HUES6 (cell line): Measurements from ENCODE around the gene CCDC127.
"Not testable (repeated sequence)": the region's sequence is repeated elsewhere in the genome, so short reads cannot be mapped to it uniquely, and the experiment has no call there.

Source experiments
- H3K27ac ChIP-seq: 2 replicates; pipeline ENCODE4 v1.7.0; 2013; ENCODE audit warnings: low read depth, mild to moderate bottlenecking, low read length, inconsistent platforms
- H3K27me3 ChIP-seq: 2 replicates; pipeline ENCODE4 v1.6.1; 2013; ENCODE audit warnings: low read length; ENCODE audit not compliant: control insufficient read depth, insufficient read depth
- H3K36me3 ChIP-seq: 2 replicates; pipeline ENCODE4 v1.6.1; 2013; ENCODE audit warnings: low read length; ENCODE audit not compliant: control insufficient read depth, insufficient read depth
- H3K4me1 ChIP-seq: 2 replicates; pipeline ENCODE4 v1.6.1; 2013; ENCODE audit warnings: low read length; ENCODE audit not compliant: control insufficient read depth, insufficient read depth
- H3K4me3 ChIP-seq: 2 replicates; pipeline ENCODE4 v1.5.1; 2013; ENCODE audit warnings: low read depth, low read length
- H3K9ac ChIP-seq: one replicate; pipeline ENCODE4 v1.6.1; 2013; ENCODE audit warnings: mild to moderate bottlenecking, low read length
- H3K9me3 ChIP-seq: 2 replicates; pipeline ENCODE4 v1.6.1; 2013; ENCODE audit warnings: low read depth, low read length; ENCODE audit not compliant: control insufficient read depth, insufficient read depth

CCDC127 gene

DNA sequence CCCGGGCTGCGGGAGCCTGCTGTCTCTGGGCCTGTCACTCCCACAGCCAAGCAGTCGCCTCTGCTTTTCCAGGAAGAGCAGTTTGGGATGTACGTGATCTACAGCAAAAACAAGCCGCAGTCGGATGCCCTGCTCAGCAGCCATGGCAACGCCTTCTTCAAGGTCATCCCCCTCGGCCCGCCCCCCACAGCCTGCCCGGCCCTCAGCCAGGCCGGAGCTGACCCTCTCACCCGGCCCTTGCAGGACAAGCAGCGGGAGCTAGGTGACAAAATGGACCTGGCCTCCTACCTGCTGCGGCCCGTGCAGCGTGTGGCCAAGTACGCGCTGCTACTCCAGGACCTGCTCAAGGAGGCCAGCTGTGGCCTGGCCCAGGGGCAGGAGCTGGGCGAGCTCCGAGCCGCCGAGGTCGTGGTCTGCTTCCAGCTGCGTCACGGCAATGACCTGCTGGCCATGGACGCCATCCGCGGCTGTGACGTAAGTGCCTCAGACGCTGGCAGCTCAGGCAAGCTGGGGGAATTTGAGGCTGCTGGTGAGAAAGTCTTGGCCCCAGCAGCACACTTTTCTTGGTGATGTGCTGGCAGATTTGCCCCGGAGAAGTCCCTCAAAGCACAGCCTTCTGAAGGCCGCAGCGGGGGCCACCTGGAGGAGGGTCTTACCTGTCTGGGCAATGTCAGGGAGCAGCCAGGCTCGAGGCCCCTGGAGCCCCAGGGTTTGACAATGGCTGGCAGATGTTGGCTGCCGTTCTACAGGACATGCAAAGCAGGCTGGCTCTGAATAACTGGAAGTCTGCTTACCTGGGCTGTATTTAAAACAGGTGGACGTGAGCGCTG is 46.8 kb downstream of the CCDC127 start:
- H3K9ac ChIP-seq: no peak overlapping the region
- H3K4me3 ChIP-seq: no peak overlapping the region
- peaks cover 10% of the 10 kb centered on the region for H3K36me3 ChIP-seq
- no peaks in the 10 kb centered on the region for H3K9me3 ChIP-seq
- no peak overlapping the region for H3K27ac ChIP-seq
- no peaks in the 10 kb centered on the region for H3K27me3 ChIP-seq
- no peaks in the 10 kb centered on the region; the same call in 1 of the 2 replicates for H3K4me1 ChIP-seq

DNA sequence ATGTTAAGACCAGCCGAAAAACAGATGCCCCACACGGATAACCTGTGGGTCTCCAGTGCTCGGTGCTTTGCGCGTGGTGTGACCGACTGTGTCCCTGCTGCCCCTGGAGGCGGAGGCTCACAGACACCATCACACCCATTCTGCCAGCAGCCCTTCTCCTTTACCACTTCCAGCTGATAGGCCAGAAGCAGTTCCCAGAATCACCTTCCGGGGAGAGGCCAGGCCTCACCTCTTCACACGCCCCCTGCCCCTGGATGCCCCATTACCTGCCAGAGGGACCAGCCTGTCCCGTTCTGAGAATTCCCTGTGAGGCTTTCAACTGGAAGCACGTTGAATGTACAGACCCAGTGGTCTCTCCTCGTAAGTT is 48.2 kb downstream of the CCDC127 start:
- Histone ChIP-seq H3K4me3 (no peak overlapping the region), H3K9me3 (no peaks in the 10 kb centered on the region), H3K4me1 (no peaks in the 10 kb centered on the region), H3K27me3 (no peaks in the 10 kb centered on the region), H3K27ac (no peak overlapping the region), H3K9ac (no peak overlapping the region), H3K36me3 (peaks cover 10% of the 10 kb centered on the region)

DNA sequence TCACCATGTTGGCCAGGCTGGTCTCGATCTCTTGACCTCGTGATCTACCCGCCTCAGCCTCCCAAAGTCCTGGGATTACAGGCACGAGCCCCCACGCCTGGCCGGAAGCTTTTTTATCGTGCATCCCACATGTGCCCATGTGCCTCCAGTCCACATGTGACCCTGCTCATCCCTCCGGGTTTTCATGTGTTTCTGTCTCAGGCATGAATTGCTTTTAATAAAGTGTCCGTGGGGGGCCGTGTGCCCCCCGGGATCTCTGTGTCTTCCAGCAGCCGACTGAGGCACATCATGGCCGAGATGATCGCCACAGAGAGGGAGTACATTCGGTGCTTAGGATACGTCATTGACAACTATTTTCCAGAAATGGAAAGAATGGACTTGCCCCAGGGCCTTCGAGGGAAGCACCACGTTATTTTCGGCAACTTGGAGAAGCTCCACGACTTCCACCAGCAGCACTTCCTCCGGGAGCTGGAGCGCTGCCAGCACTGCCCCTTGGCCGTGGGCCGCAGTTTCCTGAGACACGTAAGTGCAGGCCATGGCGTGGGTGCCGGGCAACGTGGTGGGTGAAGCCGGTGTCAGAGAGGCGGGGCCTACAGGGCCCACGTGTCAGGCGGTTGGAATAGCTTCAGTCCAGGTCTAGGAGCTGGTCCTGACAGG is 48.8 kb downstream of the CCDC127 start:
- Histone ChIP-seq H3K4me3 (no peak overlapping the region), H3K27ac (no peak overlapping the region), H3K9ac (no peak overlapping the region)

DNA sequence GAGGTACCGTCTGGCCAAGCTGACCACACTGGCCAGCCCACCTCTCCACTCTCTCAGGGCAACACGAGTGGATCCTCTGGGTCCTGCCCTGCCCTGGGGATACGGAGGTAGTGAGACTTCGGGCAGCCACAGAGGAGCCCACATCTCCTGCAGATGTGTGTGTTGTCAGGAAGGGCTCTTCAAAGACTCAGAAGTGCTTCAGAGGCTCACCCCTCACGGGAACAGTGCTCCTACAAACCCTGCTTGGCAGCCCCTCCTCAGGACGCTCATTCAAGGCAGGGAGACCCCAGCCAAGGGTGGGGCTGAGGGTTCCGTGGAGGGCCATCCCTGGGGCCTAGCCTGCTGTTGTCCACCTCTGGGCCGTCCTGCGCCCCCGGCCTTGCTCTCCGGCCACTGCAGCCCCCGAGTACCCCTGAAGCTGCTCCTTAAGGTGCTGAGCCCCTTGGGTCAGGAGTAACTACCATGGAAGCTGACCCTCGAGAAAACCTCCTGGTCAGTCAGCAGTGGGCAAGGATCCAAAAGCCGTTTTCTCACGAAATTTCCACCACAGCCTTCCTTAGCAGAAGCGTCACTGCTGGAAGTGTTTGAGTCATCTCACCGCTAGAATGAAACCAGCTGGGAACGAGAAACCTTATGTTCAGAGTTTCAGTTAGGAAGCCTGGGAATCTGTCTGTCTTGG is 49.8 kb downstream of the CCDC127 start:
- H3K4me1 ChIP-seq: no peaks in the 10 kb centered on the region
- H3K9ac ChIP-seq: no peak overlapping the region
- H3K27me3 ChIP-seq: no peaks in the 10 kb centered on the region
- H3K9me3 ChIP-seq: no peaks in the 10 kb centered on the region
- no peak overlapping the region for H3K4me3 ChIP-seq
- H3K36me3 ChIP-seq: peaks cover 3% of the 10 kb centered on the region
- H3K27ac ChIP-seq: no peak overlapping the region

More for the DNA sequence above, 48.8 kb downstream of the CCDC127 start:
- Histone ChIP-seq H3K4me1 (no peaks in the 10 kb centered on the region), H3K36me3 (peaks cover 10% of the 10 kb centered on the region), H3K9me3 (no peaks in the 10 kb centered on the region), H3K27me3 (no peaks in the 10 kb centered on the region)

DNA sequence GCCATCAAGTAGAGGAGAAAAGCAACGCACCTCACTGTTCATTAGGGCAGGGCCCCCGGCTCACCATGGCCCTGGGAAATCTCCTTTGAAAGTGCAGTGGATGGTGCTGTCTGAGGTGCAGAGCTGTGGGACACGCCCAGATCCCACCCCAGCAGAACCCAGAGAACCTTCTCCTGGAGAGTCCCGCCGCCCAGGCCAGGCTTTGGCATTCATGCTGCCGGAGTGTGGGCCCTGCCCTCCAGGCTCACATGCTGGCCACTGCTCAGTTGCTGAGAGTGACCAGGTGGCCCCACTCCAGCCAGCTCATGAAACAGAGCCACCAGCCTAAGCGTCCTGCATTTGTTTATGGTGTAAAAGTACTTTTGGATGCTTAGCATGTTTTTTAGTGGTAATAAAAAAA is 50.4 kb downstream of the CCDC127 start:
- no peaks in the 10 kb centered on the region for H3K4me1 ChIP-seq
- H3K9ac ChIP-seq: no peak overlapping the region
- H3K27me3 ChIP-seq: no peaks in the 10 kb centered on the region
- no peaks in the 10 kb centered on the region; the same call in 1 of the 2 replicates for H3K36me3 ChIP-seq
- no peaks in the 10 kb centered on the region for H3K9me3 ChIP-seq
- no peak overlapping the region for H3K4me3 ChIP-seq
- no peak overlapping the region for H3K27ac ChIP-seq

DNA sequence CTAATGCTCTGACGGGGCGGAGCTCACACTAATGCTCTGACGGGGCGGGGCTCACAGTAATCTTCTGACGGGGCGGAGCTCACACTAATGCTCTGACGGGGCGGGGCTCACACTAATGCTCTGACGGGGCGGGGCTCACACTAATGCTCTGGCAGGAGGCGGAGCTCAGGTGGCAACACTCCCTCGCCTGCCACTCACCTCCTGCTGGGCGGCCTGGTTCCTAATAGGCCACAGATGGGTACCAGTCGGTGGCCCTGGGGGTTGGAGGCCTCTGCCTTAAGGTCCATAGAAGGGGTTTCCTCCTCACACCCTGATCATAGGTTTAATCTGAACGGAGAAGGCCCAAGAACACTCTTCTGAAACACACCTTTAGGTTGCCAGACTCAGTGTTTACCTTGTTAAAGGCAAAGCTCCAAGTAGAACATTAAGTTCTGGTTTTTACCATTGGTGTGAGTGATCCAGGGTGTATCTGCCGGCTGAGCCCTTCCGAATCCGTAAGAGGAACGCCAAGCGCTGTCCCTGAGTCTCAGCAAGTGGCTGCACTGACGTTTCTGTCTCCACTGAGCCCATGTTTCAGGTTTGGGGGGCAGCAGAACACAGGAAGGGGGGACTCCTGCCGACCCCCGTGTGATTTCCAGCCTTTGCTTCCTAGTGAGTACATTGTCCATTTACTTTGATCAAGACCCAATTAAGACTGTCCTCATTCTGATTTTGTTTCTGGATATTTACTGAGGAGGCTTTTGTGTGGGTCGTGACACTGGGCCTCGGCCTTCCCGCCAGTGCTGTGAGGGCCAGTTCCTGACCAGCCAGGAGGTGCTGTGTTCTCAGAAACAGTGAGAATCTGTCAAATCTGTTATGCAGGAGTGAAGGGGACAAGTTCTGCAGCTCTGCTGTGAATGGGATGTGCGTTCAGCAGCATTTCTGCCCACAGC is 51.2 kb downstream of the CCDC127 start:
- no peaks in the 10 kb centered on the region for H3K9me3 ChIP-seq
- no peak overlapping the region for H3K4me3 ChIP-seq
- H3K36me3 ChIP-seq: peaks cover 7% of the 10 kb centered on the region
- no peak overlapping the region for H3K27ac ChIP-seq
- H3K27me3 ChIP-seq: no peaks in the 10 kb centered on the region
- no peaks in the 10 kb centered on the region for H3K4me1 ChIP-seq
- H3K9ac ChIP-seq: no peak overlapping the region

DNA sequence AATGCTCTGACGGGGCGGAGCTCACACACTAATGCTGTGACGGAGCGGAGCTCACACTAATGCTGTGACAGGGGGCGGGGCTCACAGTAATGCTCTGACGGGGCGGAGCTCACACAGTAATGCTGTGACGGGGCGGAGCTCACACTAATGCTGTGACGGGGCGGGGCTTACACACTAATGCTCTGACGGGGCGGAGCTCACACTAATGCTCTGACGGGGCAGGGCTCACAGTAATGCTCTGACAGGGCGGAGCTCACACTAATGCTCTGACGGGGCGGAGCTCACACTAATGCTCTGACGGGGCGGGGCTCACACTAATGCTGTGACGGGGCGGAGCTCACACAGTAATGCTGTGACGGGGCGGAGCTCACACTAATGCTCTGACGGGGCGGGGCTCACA is 53.2 kb downstream of the CCDC127 start:
- H3K27ac ChIP-seq, H3K4me3 ChIP-seq, H3K9me3 ChIP-seq, H3K27me3 ChIP-seq, H3K4me1 ChIP-seq, H3K9ac ChIP-seq: not testable (repeated sequence)
- peaks cover 22% of the 10 kb centered on the region for H3K36me3 ChIP-seq

DNA sequence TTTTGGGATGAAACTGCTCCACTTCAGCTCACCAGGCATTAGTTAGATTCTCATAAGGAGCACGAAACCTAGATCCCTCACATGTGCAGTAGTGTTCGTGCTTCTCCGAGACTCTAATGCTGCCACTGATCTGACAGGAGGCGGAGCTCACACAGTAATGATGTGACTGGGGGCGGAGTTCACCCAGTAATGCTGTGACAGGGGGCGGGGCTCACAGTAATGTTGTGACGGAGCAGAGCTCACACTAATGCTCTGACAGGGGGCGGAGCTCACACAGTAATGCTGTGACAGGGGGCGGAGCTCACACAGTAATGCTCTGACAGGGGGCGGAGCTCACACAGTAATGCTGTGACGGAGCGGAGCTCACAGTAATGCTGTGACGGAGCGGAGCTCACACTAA is 53.7 kb downstream of the CCDC127 start:
- H3K4me3 ChIP-seq: no peak overlapping the region
- peaks cover 27% of the 10 kb centered on the region for H3K36me3 ChIP-seq
- no peaks in the 10 kb centered on the region for H3K4me1 ChIP-seq

DNA sequence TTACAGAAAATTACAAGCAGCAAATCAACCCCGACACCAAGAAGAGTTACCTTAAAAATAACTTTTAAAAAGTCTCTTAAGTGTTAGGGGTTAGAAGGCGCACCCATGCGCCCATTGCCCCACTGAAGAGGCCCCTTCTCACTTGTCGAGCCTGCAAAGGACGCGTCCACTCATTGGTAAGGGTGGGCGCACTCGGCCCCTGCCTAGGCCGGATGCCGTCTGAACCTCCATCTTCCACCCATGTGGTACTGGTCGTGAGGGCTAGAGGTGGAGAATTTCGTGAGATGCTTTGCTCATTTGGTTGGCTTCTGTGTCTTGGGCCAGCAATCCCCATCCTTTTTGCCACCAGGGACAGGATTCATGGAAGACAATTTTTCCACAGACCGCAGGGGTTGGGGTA is 54.1 kb downstream of the CCDC127 start:
- H3K4me1 ChIP-seq: no peaks in the 10 kb centered on the region
- H3K4me3 ChIP-seq: no peak overlapping the region
- no peaks in the 10 kb centered on the region for H3K9me3 ChIP-seq
- H3K27ac ChIP-seq: no peak overlapping the region
- H3K36me3 ChIP-seq: peaks cover 28% of the 10 kb centered on the region
- no peaks in the 10 kb centered on the region for H3K27me3 ChIP-seq
- no peak overlapping the region for H3K9ac ChIP-seq

More for the DNA sequence above, 53.7 kb downstream of the CCDC127 start:
- Histone ChIP-seq H3K27ac (no peak overlapping the region), H3K9ac (no peak overlapping the region), H3K9me3 (no peaks in the 10 kb centered on the region), H3K27me3 (no peaks in the 10 kb centered on the region)

DNA sequence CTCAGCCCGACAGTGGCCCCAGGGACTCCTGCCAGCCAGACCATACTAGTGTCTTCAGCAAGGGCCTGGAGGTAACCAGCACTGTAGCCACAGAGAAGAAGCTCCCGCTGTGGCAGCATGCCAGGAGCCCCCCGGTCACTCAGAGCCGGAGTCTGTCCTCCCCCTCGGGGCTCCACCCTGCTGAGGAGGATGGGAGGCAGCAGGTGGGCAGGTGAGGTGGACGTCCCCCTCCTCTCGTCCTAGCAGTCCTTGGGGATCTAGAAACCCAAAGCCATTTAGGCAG is 54.7 kb downstream of the CCDC127 start:
- no peak overlapping the region for H3K27ac ChIP-seq
- peaks cover 28% of the 10 kb centered on the region for H3K36me3 ChIP-seq
- H3K4me1 ChIP-seq: no peaks in the 10 kb centered on the region
- H3K9me3 ChIP-seq: no peaks in the 10 kb centered on the region
- no peaks in the 10 kb centered on the region for H3K27me3 ChIP-seq
- no peak overlapping the region for H3K4me3 ChIP-seq
- H3K9ac ChIP-seq: no peak overlapping the region
